Esophagus muscularis mucosa (tissue), 3 donors: ENCODE measurements around the gene PPP1R10.

Experiments
- POLR2A ChIP-seq: fragments of 450-650 bp; IDR thresholded peaks from one replicate; pipeline ENCODE4 v1.6.1; 2017; ENCODE audit warnings: antibody characterized with exemption, moderate library complexity, mild to moderate bottlenecking, low read depth
- POLR2AphosphoS5 ChIP-seq, 2 donors: sonication (generic); formaldehyde crosslinking; IDR thresholded peaks; one replicate each; pipeline ENCODE4 v1.6.1; 2017; ENCODE audit warnings: antibody characterized with exemption in 2 of 2
- TF ChIP-seq, protein P1 (sequence below), 3 experiments: fragments of 200-600 bp in 2 of 3; fragments of 450-650 bp in 1 of 3; sonication (generic) in 2 of 3; IDR thresholded peaks; one replicate each; pipeline ENCODE4 v1.5.1; 2017 to 2019; ENCODE audit warnings: antibody characterized with exemption in 3 of 3, mild to moderate bottlenecking in 2 of 3, moderate library complexity in 1 of 3

DNA sequence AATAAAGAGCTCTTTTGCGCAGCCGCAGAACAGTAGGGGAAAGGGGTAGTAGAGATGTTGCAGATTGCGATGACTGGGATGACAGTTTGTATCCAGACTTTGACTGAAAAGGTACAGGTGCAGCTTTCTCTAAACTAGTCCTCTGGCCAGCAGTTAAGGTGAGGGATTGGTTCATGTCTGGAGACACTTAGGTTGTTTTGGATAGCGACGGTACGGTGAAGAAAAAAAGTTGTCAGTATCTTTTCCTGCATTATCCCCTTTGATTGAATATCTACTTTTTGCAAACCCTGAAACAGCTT lies 59.4 kb downstream of the PPP1R10 start:
- TF ChIP-seq POLR2AphosphoS5 (IDR thresholded peaks at IDR 0.05): no peak
- TF ChIP-seq, protein P1, sequence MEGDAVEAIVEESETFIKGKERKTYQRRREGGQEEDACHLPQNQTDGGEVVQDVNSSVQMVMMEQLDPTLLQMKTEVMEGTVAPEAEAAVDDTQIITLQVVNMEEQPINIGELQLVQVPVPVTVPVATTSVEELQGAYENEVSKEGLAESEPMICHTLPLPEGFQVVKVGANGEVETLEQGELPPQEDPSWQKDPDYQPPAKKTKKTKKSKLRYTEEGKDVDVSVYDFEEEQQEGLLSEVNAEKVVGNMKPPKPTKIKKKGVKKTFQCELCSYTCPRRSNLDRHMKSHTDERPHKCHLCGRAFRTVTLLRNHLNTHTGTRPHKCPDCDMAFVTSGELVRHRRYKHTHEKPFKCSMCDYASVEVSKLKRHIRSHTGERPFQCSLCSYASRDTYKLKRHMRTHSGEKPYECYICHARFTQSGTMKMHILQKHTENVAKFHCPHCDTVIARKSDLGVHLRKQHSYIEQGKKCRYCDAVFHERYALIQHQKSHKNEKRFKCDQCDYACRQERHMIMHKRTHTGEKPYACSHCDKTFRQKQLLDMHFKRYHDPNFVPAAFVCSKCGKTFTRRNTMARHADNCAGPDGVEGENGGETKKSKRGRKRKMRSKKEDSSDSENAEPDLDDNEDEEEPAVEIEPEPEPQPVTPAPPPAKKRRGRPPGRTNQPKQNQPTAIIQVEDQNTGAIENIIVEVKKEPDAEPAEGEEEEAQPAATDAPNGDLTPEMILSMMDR (IDR thresholded peaks at IDR 0.05): no peak
- TF ChIP-seq POLR2A: no peak
